SK-MEL-5 (cell line): ENCODE results near the gene DCLRE1B. TPM values are rescaled to one million over a fixed set of nuclear protein-coding genes. Genes with fewer than 3 reads are reported as not detected.

Source experiments
- DNase-seq: peaks from one replicate; pipeline ENCODE4 v3.0.0-alpha.2; 2016; ENCODE audit warnings: low read depth, low spot score
- in situ Hi-C: cut with HindIII; loops from 2 replicates; pipeline ENCODE4 v1.10.0; 2016; ENCODE audit warnings: low sequenced_read_pairs, high pct_unique_total_duplicates, low pct_unique_long_range_greater_than_20kb
- total RNA-seq: library from RNA; depleted of rRNA; stranded (reverse); fragments of >200 nt; shearing (Covaris generic); gene quantifications from 2 replicates; pipeline ENCODE4 v1.2.3, GENCODE V29; 2014

The DCLRE1B gene
- total RNA-seq, 1 experiment from 2014 or later: 6.2 TPM

DNA sequence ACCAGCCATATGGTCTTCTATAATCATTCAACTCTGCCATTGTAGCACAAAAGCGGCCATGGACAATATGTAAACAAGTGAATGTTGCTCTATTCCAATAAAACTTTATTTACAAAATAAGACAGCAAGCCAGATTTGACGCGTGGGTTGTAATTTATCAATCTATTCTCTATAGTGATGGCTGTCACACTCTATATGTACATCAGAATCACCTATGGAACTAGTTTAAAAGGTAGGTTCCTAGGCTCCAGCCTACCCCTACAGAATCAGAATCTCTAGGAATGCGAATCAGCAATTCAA, 25.4 kb upstream of the DCLRE1B start:
- in situ Hi-C loops: no loop called here
- DNase-seq: no peak

DNA sequence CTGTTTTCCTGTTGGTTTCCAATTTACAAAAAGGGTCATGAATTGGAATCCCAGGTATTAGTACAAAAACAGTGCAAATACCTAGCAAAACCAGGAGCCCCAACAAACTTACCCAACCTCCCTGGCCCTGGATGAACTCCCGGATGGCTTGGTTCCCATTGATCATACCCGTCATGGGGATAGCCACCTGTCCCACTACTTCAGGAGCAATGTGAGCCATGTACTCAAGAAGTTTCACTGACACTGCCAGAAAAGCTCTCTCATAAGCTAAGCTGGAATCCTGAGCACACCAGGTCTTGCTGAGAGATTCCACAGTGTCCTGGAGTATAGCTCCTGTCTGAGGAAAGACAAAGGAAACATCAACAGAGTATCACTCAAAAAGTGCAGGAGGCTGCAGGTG, 23.5 kb upstream of the DCLRE1B start:
- DNase-seq: no peak
- in situ Hi-C loops: no loop called here

DNA sequence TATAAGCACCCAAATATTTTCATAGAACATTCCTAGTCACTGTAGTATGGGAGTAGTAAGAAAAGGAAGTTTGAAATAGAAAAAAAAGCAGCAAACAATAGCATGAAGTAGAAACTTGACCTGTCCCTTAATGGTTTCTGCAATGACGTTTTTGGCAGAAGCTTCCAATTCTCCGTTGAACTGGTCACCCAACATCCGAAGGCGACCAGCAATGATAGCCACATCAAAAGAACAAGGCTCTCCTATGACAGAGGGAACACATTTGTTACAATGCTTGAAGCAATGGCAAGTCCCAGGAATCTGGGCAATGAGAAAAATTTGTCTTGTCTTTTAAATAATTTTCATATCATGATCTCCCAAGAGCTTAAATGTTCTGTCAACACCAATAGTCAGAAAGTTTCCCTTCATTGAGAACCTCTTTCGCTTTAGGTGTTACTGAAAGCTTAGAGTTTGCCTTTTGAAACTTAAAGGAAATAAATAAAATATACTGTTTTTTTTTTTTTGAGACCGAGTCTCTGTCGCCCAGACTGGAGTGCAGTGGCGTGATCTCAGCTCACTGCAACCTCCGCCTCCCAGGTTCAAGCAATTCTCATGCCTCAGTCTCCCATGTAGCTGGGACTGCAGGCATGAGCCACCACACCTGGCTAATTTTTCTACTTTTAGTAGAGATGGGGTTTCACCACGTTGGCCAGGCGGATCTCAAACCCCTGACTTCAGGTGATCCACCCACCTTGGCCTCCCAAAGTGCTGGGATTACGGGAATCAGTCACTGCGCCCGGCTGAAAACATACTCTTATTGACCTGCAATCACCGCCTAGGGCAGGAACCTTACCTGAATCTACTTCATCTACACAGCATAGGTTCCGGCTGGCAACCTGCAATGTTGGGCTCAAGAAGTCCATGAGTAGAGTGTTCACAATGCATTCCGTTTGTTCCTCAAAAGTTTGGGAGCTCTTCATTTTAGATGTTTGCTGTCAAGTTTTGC, 18.4 kb upstream of the DCLRE1B start:
- in situ Hi-C loops: no loop called here
- no peak for DNase-seq

DNA sequence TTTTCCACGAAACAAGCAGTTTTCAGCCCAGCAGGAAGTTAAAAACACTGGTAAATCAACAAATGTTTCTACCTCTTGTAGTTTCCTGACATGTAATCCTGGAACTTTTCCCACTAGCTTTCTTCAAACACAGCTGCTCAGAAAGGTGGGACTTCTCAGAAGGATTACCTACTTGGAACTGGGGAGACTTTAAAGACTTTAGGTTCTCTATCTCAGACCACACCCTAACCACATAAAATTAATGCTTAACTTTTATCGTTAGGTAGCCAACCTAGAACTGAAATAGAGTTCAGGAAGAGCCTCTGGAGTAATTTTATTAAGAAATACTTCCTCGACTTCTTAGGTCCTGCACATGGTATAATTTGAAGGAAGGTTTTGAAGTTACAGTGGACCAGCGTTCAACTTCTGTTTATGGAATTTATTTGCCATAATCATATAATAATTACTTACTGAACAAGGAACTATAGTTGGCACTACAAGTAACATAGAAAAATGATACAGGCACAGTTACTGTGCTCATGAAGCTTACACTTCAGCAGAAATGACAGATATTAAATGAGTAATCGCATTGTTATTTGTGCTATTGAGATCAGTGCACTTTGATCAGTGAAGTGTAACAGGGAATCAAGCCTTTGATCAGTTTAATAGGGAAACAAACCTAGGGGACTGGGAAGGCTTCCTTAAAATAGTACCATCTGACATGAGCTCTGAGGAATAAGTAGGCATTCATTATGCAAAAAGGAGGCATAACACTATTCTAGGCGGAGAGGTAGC, 17.5 kb upstream of the DCLRE1B start, which contains the start of gene BCL2L15:
BCL2L15 (minus strand) TSS at position 180 of the 774 bp plus-strand sequence. CDS start 206 bp downstream, outside the sequence.
- DNase-seq: no peak
- in situ Hi-C loops: no loop called here

DNA sequence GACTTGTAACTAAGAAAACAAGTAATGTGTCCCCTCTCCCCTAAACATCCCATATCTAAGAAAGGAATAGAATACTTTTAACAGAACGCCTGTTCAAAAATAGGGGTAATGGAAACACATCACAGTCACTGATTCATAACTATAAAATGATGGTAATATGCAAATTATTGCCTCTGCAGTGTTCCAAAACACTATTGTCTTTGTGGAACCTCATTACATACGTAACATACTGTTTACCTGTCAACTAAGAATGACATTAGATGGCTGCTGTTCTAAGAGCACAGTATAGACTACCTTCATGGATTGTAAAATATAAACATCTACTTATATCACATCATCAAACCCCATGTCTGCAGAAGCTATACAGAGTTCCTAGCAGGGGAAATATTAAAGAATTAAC, 14.3 kb upstream of the DCLRE1B start:
- in situ Hi-C loops: no loop called here
- DNase-seq: no peak

DNA sequence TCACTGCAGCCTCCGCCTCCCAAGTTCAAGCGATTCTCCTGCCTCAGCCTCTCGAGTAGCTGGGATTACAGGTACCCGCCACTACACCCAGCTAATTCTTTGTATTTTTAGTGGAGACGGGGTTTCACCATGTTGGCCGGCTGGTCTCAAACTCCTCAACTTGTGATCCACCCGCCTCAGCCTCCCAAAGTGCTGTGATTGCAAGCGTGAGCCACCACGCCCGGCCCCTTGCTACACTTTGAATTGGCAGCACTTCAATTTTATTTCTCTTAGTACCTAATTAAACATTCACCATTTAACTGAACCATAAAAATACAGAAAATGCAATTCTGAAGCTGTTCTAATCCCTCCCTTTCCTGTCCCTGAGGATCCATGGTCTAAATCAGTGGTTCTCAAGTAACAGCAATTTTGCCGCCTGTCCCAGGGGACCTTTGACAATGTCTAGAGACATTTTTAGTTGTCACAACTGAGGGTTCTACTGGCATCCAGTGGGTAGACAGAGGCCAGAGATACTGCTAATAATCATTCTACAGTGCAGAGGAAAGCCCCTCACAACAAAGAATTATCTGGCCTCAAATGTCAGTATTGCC, 13.4 kb upstream of the DCLRE1B start:
- in situ Hi-C loops: no loop called here
- no peak for DNase-seq

DNA sequence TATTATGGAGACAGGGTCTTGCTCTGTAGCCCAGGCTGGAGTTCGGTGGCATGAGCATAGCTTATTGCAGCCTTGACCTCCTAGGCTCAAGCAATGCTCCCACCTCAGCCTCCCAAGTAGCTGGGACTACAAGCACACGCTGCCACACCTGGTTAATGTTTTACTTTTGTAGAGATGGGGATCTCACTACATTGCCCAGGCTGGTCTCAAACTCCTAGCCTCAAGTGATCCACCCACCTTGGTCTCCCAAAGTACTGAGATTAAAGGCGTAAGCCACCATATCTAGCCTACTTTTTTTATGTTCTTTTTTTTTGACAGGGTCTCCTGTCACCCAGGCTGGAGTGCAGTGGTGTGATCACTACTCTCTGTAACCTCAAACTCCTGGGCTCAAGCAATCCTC, 11.9 kb upstream of the DCLRE1B start:
- in situ Hi-C loops: no loop called here
- no peak for DNase-seq

DNA sequence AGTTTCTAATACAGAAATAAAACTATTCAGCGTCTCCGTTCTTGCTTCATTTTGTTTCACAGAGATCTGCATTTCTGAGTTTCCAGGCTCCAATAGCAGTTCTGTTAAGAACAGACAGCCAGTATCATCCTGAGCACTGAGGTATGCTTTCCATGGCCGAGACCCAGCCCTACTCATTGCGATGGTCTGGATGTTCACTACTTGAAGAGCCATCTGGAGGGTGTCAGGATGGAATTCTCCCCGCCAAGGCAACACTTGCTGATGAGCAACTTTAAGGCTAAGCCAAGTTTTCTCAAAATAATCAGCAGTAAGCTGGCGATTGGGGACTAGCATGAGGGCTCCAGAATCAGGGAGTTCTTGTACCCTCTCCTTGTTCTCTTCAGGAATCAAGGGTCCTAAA, 10.0 kb upstream of the DCLRE1B start:
- no peak for DNase-seq
- in situ Hi-C loops: no loop called here

DNA sequence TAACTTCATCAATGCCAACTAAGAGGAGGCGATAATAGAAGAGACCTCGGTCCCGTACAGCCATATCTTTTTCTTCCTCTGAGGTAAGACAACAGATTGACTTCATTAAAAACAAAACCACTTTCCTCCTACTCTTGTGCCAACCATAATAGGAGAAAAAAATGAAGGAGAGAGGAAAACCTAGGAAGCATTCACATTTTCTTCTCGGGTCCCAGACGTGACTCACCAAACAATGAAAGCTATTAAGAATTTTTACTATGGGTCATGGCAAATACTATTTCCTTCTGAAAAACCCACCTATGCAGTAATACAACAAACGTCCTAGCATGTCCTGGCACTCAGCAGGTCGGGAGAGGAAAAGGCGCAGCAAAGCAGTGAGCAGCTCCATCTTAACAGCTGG, 9.2 kb upstream of the DCLRE1B start:
- no peak for DNase-seq
- in situ Hi-C loops: no loop called here

DNA sequence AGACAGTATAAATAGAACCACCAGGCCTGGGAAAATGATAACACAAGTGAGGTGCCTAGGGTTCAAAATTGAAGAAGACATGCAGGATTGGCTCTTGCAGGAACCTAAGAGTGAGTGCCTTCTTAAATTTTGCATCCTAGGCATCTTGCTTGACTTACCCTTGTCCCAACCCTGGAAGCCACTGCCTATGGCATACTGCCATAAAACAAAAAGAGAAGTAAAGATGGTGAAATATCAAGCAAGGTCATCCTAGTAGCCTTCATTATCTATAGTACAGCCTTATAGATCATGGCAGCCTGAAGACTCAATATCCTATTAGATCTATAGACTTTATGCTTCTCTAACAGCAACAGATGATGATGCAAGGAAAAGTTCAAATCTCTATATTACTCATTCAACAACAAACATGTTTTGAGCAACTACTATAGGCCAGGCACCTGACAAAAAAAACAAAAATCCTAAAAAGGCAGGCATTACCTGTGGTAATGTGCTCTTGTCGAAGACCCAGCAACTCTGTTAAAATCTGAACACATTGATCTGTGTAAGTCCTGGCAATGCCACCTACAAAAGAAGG, 6.8 kb upstream of the DCLRE1B start:
- in situ Hi-C loops: no loop called here

DNA sequence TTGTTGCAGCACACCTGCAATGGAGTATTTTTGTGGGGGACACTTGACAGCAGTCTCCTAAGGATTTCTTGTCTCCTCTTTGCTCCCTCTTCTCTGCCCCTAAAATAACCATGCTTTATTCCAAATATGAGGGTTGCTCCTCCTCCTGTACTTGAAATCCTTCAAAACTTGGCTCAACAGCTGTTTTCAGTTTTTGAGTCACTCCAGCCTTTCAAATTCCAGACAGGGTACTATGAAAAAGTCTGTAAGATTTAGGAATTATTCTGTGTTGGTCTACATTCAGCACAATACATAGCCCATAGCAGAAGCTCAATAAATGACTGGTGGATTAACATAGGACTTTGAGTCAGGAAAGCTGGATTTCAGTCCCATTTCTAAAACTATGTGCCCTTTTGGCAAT, 6.0 kb upstream of the DCLRE1B start:
- no peak for DNase-seq
- in situ Hi-C loops: no loop called here

More for the DNA sequence above, 6.8 kb upstream of the DCLRE1B start:
- DNase-seq: no peak

DNA sequence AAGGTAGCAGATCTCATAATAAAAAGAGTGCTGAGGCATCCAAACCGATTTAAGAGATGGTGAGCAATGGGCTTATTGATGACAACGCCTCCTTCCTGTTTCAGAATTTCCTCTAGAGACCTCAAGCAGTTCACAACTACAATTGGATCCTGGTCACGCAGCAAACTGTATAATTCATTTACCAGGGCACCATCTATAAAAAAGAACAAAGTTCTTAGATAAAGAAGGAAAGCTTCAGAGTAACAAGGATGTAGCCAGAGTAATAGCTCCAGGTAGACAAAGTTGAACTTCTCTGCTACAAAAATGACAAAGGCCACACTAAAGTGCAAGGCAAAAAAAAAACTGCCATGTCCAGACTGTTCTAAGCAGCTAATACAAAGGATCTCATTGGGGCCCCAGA, 3.9 kb upstream of the DCLRE1B start:
- in situ Hi-C loops: no loop called here

DNA sequence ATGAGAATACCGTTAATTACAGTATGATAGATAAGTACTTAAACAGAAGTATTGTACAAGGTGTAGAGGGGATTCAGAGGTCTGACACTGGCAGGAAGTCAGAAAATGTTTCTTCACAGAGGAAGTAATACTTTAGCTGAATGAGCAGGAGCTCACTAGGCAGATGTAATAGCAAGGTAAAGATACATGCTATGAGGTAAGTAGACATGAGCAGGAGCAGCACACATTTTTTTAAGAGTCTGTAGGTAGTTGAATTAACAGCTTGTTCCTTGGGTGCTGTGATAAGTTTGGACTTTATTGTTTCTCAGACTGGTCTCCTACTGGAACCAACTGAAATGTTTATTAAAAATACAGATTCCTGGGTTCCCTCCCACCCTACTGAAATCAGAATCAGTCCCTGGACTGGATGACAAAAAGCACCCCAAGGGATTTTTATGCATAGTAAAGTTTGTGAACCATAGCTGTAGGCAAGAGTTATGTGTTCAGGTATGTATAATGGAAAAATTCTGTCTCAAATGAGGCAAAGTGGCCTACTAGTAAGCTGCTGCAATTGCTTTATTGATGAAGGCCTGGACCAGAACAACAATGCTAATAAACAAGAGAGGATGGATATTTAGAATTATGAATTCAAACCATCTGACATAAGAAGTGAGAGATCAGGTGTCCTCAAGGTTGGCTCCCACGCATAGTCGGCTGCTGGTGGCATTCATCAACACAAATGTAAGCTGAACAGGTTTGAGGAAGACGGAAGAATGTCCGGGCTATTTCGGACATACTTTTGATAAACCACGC, 1.4 kb upstream of the DCLRE1B start:
- in situ Hi-C loops: no loop called here
- DNase-seq: no peak

More for the DNA sequence above, 3.9 kb upstream of the DCLRE1B start:
- no peak for DNase-seq

DNA sequence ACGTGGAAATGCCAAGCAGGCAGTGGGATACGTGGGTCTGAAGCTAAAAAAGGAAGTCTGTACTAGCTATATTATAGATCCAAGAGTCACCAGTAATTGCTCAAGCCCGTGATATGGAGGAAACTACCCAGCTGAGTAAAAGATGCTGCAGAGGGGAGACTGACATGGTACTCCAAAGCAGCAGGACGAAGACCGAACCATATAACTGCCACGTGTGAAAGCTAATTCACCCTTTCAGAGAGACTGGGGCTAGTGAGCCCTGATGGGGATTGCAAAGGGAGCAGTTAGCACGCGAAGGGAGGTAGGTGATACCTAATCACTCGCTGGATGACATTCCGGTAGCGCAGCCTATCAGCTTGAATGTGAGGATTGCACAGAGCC, 843 bp upstream of the DCLRE1B start:
- in situ Hi-C loops: no loop called here

DNA sequence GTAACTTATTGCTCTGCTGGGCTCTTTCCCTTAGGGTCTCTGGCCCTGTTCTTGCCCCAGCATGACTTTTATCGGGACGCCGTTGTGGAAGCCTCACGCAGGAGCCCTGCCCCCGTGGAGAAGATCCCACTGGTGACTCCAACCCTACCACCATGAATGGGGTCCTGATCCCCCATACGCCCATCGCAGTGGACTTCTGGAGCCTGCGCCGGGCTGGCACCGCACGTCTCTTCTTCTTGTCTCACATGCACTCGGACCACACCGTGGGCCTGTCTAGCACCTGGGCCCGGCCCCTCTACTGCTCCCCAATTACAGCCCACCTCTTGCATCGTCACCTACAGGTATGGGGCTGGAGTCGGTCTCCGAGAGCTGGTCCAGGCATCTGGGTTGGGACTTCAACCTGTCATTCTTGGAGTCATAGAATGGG, 322 bp downstream of the DCLRE1B start:
- in situ Hi-C loops: no loop called here
- DNase-seq: no peak

More for the DNA sequence above, 843 bp upstream of the DCLRE1B start:
- DNase-seq: no peak

DNA sequence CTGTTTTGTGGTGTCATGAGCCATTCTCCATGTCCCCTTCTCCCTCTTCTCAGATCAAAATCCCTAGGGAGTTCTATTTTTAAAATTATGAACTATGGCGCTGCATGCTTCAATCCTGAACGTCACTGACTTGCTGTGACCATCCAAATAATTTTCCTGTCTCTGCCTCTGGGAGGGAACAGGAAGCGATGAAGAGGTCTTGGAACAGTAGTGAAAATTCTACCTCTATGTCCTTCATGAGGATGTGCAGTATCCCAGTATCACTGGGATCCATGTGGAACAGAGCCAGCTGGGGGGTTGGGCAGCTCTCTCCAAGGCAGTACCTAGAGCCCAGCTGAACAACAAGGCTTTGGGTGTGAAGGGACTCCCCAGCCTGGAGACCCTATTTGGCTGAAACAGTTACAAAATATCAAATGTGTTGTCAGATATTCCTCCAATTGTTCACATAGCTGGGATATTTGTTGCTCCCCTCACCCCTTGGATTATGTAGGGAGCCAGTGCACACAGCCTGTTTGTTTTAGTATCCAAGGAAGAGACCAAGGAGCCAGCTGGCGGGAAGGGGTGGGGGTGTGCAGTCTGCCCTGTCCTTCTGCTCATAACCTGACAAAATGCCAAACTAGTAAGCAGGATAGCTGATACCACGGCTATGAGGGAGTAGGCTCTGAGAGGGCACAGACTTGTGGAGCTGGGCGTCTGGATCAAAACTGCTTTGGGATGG, 7.6 kb downstream of the DCLRE1B start:
- in situ Hi-C loops: no loop called here
- no peak for DNase-seq

DNA sequence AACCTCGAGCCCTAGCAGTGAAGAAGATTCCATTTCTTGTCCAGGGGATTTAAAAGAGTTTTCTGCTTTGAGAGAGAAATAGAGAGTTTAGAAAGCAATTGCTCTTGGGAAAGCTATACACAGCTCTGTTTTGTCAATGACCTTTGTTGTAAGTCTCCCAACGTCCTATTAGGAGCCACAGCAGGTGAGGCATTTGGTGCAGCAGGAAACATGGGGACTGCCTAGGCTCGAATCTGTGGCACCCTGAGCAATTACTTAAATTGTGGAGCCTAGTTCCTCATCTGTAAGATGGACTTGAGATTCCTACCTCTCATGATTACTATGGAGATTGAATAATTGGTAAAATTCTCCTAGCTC, 8.2 kb downstream of the DCLRE1B start:
- DNase-seq: no peak

More for the DNA sequence above, 8.2 kb downstream of the DCLRE1B start:
- in situ Hi-C loops: no loop called here
